Spleen (tissue), 11 donors: Measurements from ENCODE around the gene SNRPD2. TPM values are rescaled to one million over a fixed set of nuclear protein-coding genes. Genes with fewer than 3 reads are reported as not detected.

Experiments
- DNase-seq: peaks from one replicate; pipeline ENCODE4 v3.0.0-alpha.2; 2020
- H3K27ac ChIP-seq, 8 donors: fragments of 200-600 bp; sonication (generic) in 7 of 8; 1 replicate in 4 of 8; 2 replicates in 4 of 8; pipeline versions ENCODE4 v1.5.0 to v1.8.0; 2016 to 2021; ENCODE audit warnings: inconsistent platforms in 4 of 8, mild to moderate bottlenecking in 4 of 8, moderate library complexity in 1 of 8
- H3K27me3 ChIP-seq, 7 donors: fragments of 200-600 bp; sonication (generic) in 6 of 7; replicated peaks in 1 of 7; 1 replicate in 4 of 7; 2 replicates in 3 of 7; pipeline versions ENCODE4 v1.5.0 to v1.8.0; 2016 to 2021; ENCODE audit warnings: inconsistent platforms in 3 of 7, mild to moderate bottlenecking in 1 of 7
- H3K36me3 ChIP-seq, 6 donors: fragments of 200-600 bp; sonication (generic) in 5 of 6; 1 replicate in 4 of 6; 2 replicates in 2 of 6; pipeline versions ENCODE4 v1.5.0 to v1.8.0; 2016 to 2021; ENCODE audit warnings: inconsistent platforms in 2 of 6
- H3K4me1 ChIP-seq, 6 donors: fragments of 200-600 bp; sonication (generic) in 5 of 6; 1 replicate in 3 of 6; 2 replicates in 3 of 6; pipeline versions ENCODE4 v1.5.0 to v1.8.0; 2016 to 2021; ENCODE audit warnings: inconsistent platforms in 3 of 6
- H3K4me3 ChIP-seq, 8 donors: fragments of 200-600 bp; sonication (generic) in 7 of 8; 1 replicate in 4 of 8; 2 replicates in 4 of 8; pipeline versions ENCODE4 v1.5.0 to v1.8.0; 2016 to 2021; ENCODE audit warnings: inconsistent platforms in 4 of 8, mild to moderate bottlenecking in 4 of 8, moderate library complexity in 2 of 8
- H3K9me3 ChIP-seq, 8 donors: fragments of 200-600 bp; sonication (generic) in 7 of 8; 1 replicate in 4 of 8; 2 replicates in 4 of 8; pipeline versions ENCODE4 v1.5.0 to v1.8.0; 2016 to 2021; ENCODE audit warnings: inconsistent platforms in 4 of 8
- POLR2A ChIP-seq, 3 donors: fragments of 450-650 bp; IDR thresholded peaks; one replicate each; pipeline ENCODE4 v1.5.1; 2017; ENCODE audit warnings: antibody characterized with exemption in 3 of 3, mild to moderate bottlenecking in 1 of 3
- POLR2AphosphoS5 ChIP-seq, 3 donors: sonication (generic); formaldehyde crosslinking; IDR thresholded peaks; one replicate each; pipeline ENCODE4 v1.5.1; 2017; ENCODE audit warnings: antibody characterized with exemption in 3 of 3
- WGBS, 5 donors: extraction: QIAGEN DNeasy Blood & Tissue Kit in 3 of 5; methylation state at CpG; one replicate each; pipeline versions ENCODE4 v1.1.5 to v1.1.7; 2013 to 2018; 5-methylcytosine and 5-hydroxymethylcytosine counted together
- intact Hi-C: fragments of 100-400 bp; cut with DNase I; formaldehyde crosslinking; loops from one replicate; pipeline ENCODE4 v1.15.0; 2023; ENCODE audit warnings: low total_unique reads
- polyA plus RNA-seq, 3 donors: library from polyadenylated mRNA; stranded (reverse); fragments of 200-250 nt; gene quantifications; one replicate each; pipeline ENCODE4 v1.2.1, GENCODE V29; 2013
- total RNA-seq, 7 donors: library from RNA; depleted of rRNA in 3 of 7; stranded (reverse); fragments of >200 nt in 3 of 7; fragmentation: NEBNext Ultra II Directional in 4 of 7; extraction: Animal tissue kit (Norgen Biotek cat#: 25700) in 4 of 7; gene quantifications; one replicate each; pipeline versions ENCODE4 v1.1.0 to v1.2.1, GENCODE V29; 2016 to 2021
- TF ChIP-seq, protein P1 (sequence below), 11 experiments: fragments of 200-600 bp in 7 of 11; fragments of 450-650 bp in 4 of 11; sonication (generic) in 4 of 11; IDR thresholded peaks in 8 of 11; conservative IDR thresholded peaks in 3 of 11; 1 replicate in 7 of 11; 2 replicates in 4 of 11; pipeline versions ENCODE4 v1.4.0 to v1.8.0; 2016 to 2021; ENCODE audit warnings: antibody characterized with exemption in 11 of 11, inconsistent platforms in 4 of 11, mild to moderate bottlenecking in 1 of 11
- donor health status: healthy with polysubstance abuse.
- donor health status: DM: no; HTN: no; CAD: no; lungs with moderate emphysema.
- donor health status: DM: no; HTN: no; CAD: no.
- donor health status: Bipolar disorder and iron deficiency.
- donor health status: healthy.
- donor health status: DM: no; HTN: no; CAD: no.
- donor health status: DM: yes; HTN: yes; CAD: no.

SNRPD2 gene
- total and polyA plus RNA-seq, 10 donors: 117 to 587 (median 207) TPM

DNA sequence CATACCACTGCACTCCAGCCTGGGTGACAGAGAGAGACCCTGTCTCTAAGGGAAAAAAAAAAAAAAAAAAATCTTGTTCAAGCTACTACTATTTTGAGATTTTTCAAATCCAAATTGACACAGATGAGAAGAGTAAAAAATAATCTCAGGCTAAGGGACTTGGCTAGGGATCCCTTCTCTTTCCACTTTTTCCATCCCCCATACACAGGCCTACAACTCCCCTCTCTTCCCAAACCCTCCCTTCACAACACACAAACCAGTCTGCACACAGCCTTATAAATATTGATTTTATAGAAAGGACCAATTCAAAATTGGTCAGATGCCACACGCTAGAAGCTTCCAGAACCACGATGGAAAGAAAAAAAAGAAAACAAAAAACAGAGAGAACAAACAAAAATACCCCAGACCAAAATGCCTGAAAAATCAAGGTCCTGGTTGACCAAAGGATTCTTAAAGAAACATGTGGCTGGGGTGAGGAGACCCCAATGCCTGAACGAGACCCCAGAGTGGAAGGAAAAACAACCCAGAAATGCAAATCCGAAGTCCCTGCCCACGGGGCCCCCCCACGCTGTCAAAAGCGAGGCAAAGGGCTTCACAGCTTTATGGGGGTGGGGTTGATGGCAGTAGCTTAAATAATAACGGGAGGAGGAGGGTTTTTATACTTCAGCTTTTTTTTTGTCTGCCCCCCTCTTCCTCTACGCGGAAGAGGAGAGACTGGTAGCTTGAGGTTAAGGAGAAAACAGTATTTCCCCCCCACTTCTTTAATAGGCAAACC lies 18.8 kb upstream of the SNRPD2 start:
- H3K4me1 ChIP-seq: peaks cover 0 to 47% (median 10%) of the 10 kb centered on the region in 6 donors
- H3K4me3 ChIP-seq: no peak overlapping the region
- no peaks in the 10 kb centered on the region for H3K27me3 ChIP-seq
- no peak for DNase-seq
- 73 to 80% (median 79%) methylated on average over 10 of the region's 10 CpGs for WGBS, 5 donors
- no peaks in the 10 kb centered on the region for H3K9me3 ChIP-seq
- TF ChIP-seq POLR2A (IDR thresholded peaks at IDR 0.05) (no peak), POLR2AphosphoS5 (IDR thresholded peaks at IDR 0.05) (no peak)
- TF ChIP-seq, protein P1, sequence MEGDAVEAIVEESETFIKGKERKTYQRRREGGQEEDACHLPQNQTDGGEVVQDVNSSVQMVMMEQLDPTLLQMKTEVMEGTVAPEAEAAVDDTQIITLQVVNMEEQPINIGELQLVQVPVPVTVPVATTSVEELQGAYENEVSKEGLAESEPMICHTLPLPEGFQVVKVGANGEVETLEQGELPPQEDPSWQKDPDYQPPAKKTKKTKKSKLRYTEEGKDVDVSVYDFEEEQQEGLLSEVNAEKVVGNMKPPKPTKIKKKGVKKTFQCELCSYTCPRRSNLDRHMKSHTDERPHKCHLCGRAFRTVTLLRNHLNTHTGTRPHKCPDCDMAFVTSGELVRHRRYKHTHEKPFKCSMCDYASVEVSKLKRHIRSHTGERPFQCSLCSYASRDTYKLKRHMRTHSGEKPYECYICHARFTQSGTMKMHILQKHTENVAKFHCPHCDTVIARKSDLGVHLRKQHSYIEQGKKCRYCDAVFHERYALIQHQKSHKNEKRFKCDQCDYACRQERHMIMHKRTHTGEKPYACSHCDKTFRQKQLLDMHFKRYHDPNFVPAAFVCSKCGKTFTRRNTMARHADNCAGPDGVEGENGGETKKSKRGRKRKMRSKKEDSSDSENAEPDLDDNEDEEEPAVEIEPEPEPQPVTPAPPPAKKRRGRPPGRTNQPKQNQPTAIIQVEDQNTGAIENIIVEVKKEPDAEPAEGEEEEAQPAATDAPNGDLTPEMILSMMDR (IDR thresholded peaks at IDR 0.05 in 8 of 11, conservative IDR thresholded peaks at IDR 0.05 in 3 of 11): no peak
- intact Hi-C loops: no loop called here
- H3K36me3 ChIP-seq: peaks cover 0 to 52% (median 24%) of the 10 kb centered on the region in 6 donors
- no peak overlapping the region for H3K27ac ChIP-seq

DNA sequence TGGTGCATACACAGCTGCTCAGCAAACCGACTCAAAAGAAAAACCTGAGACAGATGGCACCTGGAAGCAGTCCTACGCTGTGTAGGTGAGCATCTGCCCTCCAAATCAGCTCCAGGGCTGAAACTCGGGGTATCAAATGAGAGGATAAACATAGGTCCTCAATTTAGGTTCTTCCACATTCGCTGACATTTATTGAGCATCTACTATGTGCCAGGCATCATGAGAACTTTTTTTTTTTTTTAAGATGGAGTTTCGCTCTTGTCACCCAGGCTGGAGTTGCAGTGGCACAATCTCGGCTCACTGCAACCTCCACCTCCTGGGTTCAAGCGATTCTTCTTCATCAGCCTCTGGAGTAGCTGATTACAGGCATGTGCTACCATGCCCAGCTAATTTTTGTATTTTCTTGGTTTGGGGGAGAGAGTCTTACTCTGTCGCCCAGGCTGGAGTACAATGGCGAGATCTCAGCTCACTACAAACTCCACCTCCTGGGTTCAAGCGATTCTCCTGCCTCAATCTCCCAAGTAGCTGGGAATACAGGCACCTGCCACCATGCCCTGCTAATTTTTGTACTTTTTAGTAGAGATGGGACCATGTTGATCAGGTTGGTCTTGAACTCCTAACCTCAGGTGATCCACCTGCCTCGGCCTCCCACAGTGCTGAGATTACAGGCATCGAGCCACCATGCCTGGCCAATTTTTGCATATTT lies 14.1 kb upstream of the SNRPD2 start:
- H3K9me3 ChIP-seq: no peaks in the 10 kb centered on the region
- TF ChIP-seq POLR2A (IDR thresholded peaks at IDR 0.05): no peak
- TF ChIP-seq POLR2AphosphoS5 (IDR thresholded peaks at IDR 0.05): no peak
- TF ChIP-seq, protein P1 (IDR thresholded peaks at IDR 0.05 in 8 of 11, conservative IDR thresholded peaks at IDR 0.05 in 3 of 11): no peak
- H3K36me3 ChIP-seq: peaks cover 0 to 58% (median 14%) of the 10 kb centered on the region in 6 donors
- H3K4me1 ChIP-seq: peaks cover 0 to 27% (median 5%) of the 10 kb centered on the region in 6 donors
- no peak overlapping the region for H3K4me3 ChIP-seq
- 92 to 93% (median 92%) methylated on average over 12 of the region's 12 CpGs for WGBS, 5 donors
- H3K27ac ChIP-seq: peak overlapping the region in 6 of 8 donors; percentile 11 to 72 (median 54)
- H3K27me3 ChIP-seq: no peaks in the 10 kb centered on the region
- intact Hi-C loops: no loop called here
- DNase-seq: no peak

DNA sequence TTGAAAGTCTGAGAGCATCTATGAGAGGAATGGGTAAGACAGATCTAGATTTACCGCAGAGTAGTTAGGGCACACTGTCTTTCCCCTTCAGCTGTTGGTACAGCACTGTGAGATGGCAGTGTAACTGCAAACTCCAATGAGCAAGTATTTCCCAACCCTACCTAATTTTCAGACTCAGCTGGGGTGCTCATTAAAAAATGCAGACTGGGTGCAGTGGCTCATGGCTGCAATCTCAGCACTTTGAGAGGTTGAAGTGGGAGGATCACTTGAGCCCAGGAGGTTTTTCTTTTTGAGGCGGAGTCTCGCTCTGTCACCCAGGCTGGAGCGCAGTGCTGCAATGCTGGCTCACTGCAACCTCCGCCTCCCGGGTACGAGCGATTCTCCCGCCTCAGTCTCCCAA lies 13.4 kb upstream of the SNRPD2 start:
- peak in 1 of 3 donors; percentile 39 for TF ChIP-seq POLR2AphosphoS5 (IDR thresholded peaks at IDR 0.05)
- TF ChIP-seq POLR2A (IDR thresholded peaks at IDR 0.05): no peak
- H3K4me1 ChIP-seq: peaks cover 0 to 20% (median 5%) of the 10 kb centered on the region in 6 donors
- 91 to 98% (median 96%) methylated on average over 9 of the region's 9 CpGs for WGBS, 5 donors
- H3K27me3 ChIP-seq: no peaks in the 10 kb centered on the region
- peaks cover 0 to 56% (median 14%) of the 10 kb centered on the region in 6 donors for H3K36me3 ChIP-seq
- H3K4me3 ChIP-seq: no peak overlapping the region
- no peak overlapping the region for H3K27ac ChIP-seq
- intact Hi-C loops: no loop called here
- H3K9me3 ChIP-seq: no peaks in the 10 kb centered on the region
- no peak for DNase-seq

DNA sequence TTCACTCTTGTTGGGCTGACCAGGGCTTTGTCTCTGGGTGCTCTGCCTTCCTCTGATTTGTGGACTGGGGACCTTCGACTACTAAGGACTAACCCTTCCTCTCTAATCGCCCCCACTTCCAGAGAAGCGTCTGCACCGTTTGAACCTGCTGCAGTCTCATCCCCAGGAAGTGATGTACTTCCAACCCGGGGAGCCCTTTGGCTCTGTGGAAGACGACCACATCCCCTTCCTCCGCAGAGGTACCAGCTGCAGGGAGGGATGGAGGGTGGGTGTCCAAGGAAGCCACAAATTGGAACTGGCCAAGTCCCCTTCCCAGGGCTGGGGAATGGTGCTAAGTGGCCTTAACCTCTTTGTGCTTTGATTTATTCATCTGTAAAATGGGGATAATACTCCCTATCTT lies 9.9 kb upstream of the SNRPD2 start:
- no peak for DNase-seq
- TF ChIP-seq POLR2A (IDR thresholded peaks at IDR 0.05) (no peak), POLR2AphosphoS5 (IDR thresholded peaks at IDR 0.05) (no peak)
- TF ChIP-seq, protein P1 (IDR thresholded peaks at IDR 0.05 in 8 of 11, conservative IDR thresholded peaks at IDR 0.05 in 3 of 11): no peak
- H3K4me1 ChIP-seq: peaks cover 0 to 10% (median 1%) of the 10 kb centered on the region in 6 donors
- intact Hi-C loops: no loop called here
- H3K4me3 ChIP-seq: no peak overlapping the region
- H3K27ac ChIP-seq: no peak overlapping the region
- H3K36me3 ChIP-seq: peaks cover 0 to 64% (median 15%) of the 10 kb centered on the region in 6 donors
- no peaks in the 10 kb centered on the region for H3K9me3 ChIP-seq
- H3K27me3 ChIP-seq: no peaks in the 10 kb centered on the region
- 21 to 52% (median 32%) methylated on average over 6 to 7 of the region's 7 CpGs for WGBS, 5 donors
